Endometrial microvascular endothelial cells (primary cell): ENCODE data around the gene LRRC40. TPM values are rescaled to one million over a fixed set of nuclear protein-coding genes. Genes with fewer than 3 reads are reported as not detected.

Source experiments
- in situ Hi-C: cut with HindIII; loops from 2 replicates; pipeline ENCODE4 v1.10.0; 2017; ENCODE audit warnings: low sequenced_read_pairs, low pct_unique_long_range_greater_than_20kb; ENCODE audit errors: inconsistent ontology term
- total RNA-seq: library from RNA; depleted of rRNA; stranded (reverse); fragments of >200 nt; gene quantifications from one replicate; pipeline ENCODE4 v1.2.3, GENCODE V29; 2015; ENCODE audit errors: inconsistent ontology term

Gene LRRC40
- total RNA-seq, 1 donor from 2014 or later = 23.9 TPM

DNA sequence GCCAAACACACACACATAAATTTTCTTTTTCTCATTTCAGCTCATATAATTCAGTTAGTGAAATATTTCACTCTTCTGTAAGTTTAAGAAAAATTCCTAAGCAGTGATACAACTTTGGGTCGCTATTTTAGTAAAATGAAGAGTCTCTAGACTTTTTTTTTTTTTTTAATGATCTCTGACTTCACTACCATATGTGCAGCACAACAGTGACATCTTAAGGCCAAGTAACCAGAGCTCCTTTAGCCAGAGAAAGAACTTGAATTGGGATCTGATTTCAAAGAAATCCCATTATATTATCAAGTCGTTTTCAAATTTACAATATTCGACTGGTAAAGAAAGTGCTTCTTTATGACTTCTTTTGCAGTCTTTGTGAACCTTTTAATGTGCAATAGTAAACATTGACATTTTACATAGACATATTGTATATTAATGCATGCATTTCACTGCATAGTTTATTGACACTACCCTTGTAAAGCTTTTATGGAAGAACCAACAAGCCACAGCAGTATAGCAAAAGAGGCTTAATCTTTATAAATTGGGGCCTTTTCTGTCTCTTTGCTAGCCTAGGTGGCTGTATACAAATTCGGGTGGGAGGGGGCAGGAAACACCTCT, 62.2 kb downstream of the LRRC40 start:
- in situ Hi-C loops = no loop called here

DNA sequence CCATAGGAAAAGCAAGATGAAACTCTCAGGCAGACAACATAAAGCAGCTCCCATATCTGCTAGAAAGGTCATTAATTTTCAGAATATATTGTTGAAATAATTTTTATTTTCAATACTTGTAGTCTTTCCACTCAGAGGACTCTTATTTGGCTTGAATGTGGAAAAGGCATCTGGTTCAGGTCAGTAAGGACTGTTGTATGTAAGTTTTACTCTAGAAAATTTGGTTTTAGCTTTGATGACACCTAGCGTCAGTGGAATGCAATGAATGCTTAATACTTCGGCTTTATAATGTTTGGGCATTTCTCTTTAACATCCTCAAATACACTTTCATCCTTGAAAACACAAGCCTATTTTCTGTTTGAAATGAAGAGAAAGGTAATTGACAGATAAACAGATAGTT, 63.3 kb downstream of the LRRC40 start:
- in situ Hi-C loops = no loop called here

DNA sequence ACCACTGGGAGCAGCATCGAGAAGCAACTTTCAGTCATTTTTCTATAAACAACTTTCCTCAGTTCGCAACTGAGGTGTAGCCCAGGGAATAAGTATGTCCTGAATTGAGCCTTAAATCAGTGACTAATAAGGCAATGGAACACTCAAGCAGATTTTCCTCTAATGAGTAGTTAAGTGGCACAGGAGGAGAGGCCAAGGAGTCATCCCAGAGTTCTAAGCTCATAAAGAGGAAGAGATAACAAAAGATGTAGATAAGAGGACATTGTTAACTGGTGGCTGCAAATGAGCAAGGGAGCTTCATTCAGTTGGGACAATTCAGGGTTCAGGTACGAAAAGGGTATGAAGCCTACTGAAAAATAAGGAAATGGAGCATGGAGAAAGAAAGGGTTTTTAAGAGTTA, 64.5 kb downstream of the LRRC40 start:
- in situ Hi-C loops = no loop called here

DNA sequence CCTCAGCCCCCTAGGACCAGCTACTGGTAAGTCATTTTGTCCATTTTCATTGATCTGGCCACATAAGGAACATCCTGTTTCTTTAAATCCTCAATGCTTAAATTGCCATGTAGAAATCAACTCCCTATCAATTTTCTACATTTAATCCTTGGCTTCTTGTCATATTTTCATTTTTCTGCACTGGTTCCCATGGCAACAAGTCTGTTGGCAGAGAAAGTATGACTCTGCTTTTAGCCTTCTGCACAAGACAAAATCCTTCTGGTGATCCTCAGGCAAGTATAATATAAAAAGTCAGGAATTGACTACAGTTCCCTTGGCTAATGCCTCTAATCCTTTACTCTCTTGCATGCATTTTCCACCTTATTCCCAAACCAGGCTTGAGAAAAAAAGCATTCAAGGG, 65.0 kb downstream of the LRRC40 start:
- in situ Hi-C loops = no loop called here

DNA sequence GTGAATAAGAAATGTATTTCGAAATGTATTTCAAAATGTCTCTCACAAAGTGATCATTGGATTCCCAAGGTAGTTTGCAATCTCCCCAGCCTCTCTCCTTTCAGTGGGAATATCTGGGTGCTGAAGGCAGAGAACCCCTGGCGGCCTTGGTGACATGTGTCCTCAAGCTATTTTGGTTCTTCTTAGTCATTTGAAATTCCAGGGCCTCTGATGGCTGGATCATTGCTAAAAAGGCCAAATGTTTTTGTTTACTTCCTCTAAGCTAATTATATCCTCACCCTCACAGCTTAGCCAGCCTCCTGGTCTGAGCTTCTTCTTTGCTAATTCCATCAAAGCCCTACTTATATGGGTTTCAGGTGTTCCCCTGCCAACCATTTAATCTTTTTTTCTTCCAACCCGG, 71.2 kb downstream of the LRRC40 start:
- in situ Hi-C loops = no loop called here

DNA sequence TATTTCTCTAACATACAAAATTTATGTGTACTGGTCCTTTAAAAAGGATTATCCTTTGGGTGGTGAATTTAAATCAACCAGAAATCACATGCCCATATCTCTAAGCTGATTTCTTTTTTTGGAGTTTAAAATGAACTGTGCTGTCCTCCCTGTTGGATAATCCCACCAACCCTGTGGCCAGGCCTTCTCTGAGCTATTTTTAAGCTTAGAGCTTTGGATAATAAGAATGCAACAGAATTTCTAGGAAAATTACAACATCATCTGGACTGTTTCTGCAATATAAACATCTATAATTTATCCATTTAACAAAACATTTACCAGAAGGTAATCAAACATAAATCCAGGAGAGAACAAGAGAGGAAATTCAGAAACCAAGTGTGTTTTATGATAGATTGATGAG, 88.3 kb downstream of the LRRC40 start:
- in situ Hi-C loops = no loop called here

DNA sequence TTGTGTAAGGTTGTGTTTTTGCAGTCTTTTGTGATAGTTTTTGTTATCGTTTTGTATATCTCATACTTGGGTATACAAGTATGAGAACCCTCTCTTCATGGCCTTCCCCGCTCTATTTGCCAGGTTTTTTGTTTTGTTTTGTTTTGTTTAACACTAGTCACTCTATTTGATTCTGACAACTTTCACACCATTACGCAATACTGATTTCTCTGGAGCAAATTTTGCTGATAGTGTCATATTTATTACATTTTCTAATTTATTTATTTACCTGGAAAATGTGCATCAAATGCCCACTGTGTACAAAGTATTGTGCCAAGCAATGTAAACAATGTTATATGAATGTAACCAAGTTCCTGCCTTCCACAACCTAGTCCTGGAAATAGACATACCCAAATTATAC, 90.1 kb downstream of the LRRC40 start:
- in situ Hi-C loops = no loop called here

- in situ Hi-C loops = no loop called here
These were observed 92.5 kb downstream of the LRRC40 start for GRCh38 chr1:70112838-70113237.

DNA sequence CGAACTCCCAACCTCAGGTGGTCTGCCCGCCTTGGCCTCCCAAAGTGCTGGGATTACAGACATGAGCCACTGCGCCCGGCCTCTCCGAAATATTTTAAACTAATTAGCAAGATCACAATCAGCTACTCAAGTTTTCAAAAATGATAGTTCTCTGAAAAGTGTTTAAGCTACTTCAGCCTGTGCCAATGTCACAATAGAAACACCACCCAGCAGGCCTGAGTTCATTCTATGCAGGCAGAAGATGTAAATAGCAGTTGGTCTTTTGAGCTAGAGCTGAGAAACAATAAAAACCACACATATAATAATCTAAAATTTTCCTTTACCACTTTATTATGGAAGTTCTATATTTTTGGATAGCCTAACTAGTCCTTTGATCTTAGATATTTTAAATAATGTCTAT, 96.1 kb downstream of the LRRC40 start:
- in situ Hi-C loops = no loop called here

DNA sequence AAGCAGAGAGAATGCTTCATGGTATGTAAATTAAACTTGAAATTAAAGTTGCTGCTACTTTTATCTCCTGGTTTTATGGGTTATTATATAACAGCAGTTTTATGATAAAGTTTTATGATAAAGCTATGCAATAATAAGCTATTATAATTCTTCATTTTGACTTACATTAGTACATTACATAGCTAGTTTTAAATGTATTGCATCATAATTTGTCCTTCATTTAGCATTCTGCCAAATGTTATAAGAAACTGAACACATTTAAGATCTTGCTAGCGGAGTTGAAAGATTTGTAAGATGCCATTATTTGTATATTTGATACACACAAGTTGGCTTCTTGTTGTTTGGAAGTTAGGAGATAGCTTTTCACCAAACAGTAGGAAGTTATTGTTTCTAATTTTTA, 101.6 kb downstream of the LRRC40 start:
- in situ Hi-C loops = no loop called here

DNA sequence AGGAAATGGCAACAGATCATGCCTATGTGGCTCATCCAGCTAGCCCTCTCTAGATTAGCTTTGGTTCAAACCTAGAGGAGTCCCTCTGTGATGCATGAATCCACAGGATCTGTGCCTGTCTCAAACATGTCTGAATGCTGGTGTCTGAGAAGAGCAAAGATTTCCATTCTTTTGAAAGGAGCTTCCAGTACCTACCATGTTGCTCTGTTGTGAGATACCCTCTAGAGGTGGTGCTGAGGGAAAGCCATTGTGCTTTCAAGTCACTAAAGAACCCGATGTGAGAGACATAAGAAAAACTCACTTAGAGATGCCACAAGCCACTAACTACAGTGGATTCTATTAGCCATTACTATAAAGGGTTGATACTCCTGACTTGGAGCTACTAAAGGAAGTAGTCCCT, 103.6 kb downstream of the LRRC40 start:
- in situ Hi-C loops = no loop called here

DNA sequence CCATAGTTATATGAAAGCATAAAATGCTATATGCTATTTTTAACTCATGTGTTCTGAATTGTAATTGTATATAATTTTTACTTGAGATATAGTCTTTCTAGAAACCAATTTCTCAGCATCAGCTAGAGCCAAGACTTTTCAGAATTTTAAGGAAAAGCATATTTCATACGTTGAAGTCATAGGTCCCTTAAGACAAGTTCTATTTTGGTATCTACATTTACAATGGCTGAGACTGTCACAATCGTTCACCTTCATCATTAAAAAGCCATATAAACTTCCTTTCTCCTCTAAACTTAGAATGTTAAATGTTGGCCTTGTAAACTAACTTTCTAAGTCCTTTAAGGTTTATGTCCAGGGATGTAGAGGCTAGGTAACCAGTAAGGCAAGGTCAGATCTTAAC, 104.1 kb downstream of the LRRC40 start:
- in situ Hi-C loops = no loop called here

Other genes with a start within 250 kb of the LRRC40 start
- gene SRSF11, start 15.8 kb upstream of the LRRC40 start, total RNA-seq = 127 TPM
- gene ANKRD13C, start 149.1 kb upstream of the LRRC40 start, total RNA-seq = 20.3 TPM
- 0.19 TPM for gene CTH, start 205.7 kb upstream of the LRRC40 start, total RNA-seq